DMS53 (cell line): Measurements from ENCODE around the gene VWA5A.

Experiments used
- DNase-seq: peaks from one replicate; lab custom pipeline; 2025; lab: John Stamatoyannopoulos, UW

The VWA5A gene, protein sequence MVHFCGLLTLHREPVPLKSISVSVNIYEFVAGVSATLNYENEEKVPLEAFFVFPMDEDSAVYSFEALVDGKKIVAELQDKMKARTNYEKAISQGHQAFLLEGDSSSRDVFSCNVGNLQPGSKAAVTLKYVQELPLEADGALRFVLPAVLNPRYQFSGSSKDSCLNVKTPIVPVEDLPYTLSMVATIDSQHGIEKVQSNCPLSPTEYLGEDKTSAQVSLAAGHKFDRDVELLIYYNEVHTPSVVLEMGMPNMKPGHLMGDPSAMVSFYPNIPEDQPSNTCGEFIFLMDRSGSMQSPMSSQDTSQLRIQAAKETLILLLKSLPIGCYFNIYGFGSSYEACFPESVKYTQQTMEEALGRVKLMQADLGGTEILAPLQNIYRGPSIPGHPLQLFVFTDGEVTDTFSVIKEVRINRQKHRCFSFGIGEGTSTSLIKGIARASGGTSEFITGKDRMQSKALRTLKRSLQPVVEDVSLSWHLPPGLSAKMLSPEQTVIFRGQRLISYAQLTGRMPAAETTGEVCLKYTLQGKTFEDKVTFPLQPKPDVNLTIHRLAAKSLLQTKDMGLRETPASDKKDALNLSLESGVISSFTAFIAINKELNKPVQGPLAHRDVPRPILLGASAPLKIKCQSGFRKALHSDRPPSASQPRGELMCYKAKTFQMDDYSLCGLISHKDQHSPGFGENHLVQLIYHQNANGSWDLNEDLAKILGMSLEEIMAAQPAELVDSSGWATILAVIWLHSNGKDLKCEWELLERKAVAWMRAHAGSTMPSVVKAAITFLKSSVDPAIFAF

DNA sequence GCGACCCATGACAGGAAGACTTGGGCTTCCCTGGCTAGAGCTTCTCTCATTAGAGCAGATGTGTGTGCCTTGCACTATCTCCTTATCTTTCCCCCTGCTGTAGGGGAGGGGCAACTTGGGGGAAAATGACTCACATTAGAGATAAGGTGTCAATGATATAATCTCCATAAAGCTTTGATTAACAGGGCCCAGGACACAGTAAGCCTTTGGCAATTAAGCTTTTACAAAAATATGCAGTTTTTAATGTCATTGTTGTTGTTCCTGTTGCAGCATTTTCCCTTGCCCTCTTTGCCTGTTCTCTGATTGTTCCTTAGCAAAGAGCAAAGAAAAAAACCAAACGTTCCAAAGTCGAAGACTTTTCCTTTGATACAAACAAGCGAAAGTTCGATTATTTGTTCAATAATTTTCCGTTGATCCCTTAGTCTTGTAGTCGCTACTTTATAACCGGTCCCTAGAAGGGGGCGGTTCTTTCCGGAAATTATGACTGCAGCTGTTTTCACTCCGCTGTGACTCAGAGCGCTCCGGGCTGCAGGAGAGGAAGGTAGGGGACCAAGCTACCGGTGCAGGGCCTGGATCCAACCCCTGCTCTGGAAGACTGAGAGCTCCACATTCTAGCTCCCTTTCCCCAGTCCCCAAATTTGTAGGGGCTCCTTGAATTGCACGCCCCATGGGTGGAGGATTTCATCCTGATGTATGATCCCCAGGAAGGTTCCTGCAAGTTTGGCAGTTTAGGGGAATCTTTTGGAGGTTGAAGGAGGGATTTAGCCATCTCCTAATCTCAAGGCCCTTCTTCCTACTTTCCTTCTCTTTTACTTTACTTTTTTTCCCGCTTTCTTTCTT lies at the start of gene VWA5A:
VWA5A (plus strand) TSS at position 509 of the 840 bp plus-strand sequence. CDS start 2,062 bp downstream, outside the sequence.
- peak; percentile 96 for DNase-seq

DNA sequence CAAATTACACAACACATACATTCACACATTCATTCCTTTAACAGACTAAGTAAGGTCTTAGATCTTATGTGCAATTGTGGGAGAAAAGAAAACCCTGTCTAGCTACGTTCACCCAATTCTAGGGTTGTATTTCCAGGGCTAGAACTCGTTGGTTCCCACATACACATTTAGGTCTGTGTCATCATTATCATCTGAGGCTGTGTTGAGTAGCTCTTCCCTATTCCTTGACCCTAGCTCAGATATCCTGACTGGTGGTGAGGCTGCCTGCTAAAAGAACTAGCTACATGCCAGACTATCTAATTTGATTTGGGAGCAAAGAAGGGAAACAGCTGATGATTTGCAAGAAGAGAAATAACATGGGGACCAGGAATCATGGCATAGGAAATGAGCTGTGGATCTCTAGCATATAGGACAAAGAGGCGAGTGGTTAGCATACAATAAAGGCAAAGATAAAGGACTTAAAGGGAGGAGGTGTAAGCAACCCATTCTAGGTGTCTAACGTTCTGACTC lies 46.6 kb upstream of the VWA5A start:
- DNase-seq, result no peak

DNA sequence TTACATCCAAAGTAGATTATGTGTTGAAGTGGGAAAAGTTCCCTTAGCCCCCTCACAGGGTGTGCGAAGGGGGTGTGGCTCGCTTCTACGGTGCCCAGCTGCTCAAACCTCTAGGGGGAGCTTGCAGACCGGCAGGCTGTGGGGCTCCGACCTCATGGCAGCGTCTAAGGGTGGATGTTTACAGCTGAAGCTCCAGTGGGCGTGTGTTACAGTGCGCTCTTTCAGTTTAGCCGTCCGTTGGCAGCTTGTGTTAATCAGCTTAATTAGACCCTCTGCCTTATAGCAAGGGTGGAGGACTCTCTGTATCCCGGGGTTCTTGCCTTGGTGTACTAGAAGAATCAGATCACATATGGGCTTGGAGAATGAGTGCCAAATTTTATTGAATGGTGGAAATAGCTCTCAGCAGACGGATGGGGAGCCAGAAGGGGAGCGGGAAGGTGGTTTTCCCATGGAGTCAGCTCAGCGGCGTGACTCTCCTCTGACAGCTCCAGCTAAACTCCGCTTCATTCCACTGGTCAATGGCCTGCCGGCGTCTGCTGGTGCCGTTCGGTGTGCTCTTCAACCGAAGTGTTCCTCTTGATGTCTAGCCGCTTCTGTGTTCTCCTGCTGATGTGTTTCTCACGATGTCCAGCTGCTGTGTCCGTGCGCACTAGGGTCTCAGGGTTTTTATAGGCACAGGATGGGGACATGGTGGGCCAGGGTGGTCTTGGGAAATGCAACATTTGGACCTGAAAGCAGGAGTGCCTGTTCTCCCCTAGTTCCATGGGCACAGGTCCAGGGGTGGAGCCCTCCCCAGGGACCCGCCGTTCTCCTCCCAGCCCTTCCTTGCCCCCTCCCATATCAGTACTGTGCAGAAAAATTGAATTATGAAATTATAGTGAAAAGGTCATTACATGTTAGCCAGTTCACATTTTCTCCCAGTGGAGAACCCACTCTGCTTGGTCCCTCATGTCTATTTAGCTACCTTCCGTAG lies 45.5 kb upstream of the VWA5A start:
- peak; percentile 87 for DNase-seq

GRCh38 chr11:124070915-124071622 lies 44.2 kb upstream of the VWA5A start:
- DNase-seq, result peak; percentile 80

GRCh38 chr11:124071623-124071948 lies 43.7 kb upstream of the VWA5A start:
- DNase-seq, result peak; percentile 80

GRCh38 chr11:124072147-124072546 lies 43.1 kb upstream of the VWA5A start:
- peak; percentile 42 for DNase-seq

GRCh38 chr11:124074554-124074953 lies 40.7 kb upstream of the VWA5A start:
- no peak for DNase-seq

DNA sequence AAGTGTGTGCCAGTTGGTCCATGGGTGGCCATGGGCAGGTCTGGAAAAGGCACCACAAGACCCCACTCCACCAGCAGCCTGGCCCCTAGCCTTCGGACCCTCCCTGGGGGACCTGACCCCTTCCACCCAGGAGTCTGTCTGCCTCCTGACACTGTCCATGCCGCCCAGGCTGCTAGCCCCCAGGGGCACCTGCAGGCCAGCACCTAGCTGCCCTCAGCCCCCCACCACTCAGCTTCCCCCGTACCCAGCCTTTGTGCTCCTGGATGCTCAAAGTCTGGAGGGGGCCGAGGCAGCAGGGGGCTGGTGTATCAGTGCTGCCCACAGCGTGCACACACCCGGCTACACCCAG lies 39.8 kb upstream of the VWA5A start:
- no peak for DNase-seq

DNA sequence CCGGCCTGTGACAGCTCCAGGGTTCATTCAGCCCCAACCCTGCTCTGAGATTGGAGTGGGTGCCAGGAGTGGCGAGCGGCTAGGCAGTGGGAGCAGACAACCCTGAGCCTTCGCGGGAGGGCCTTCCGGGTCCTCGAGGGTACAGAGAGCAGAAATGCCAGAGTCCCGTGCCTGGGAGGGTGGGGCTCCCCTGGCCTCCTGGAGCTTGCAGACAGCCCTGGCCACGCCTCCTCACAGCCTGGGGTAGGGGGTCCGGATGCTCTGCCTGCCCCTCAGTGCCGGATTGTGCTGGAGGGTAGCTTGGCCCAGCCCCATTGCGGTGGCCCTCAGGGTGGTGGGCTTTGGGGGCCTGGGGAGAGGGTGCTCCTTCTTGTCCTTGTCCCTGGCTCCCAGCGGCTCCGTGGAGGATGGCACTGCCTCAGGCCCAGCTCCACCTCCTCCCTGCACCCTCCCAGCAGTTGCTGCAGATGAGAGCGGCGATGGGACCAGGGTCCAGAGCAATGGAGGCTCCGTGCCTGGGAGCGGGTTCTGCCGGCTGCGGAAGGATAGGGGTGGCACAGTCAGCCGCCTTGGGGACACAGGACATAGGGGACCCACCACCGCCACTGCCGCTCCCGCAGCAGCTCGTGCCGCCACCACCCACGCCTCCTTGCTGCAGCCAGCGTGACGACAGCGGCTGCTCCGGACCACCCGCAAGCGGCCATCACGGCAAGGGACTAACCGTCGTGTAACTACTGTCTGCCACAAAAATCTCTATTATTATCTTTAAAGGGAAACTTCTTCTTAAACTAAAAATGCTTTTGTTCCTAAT lies 39.2 kb upstream of the VWA5A start:
- DNase-seq, result peak; percentile 53

DNA sequence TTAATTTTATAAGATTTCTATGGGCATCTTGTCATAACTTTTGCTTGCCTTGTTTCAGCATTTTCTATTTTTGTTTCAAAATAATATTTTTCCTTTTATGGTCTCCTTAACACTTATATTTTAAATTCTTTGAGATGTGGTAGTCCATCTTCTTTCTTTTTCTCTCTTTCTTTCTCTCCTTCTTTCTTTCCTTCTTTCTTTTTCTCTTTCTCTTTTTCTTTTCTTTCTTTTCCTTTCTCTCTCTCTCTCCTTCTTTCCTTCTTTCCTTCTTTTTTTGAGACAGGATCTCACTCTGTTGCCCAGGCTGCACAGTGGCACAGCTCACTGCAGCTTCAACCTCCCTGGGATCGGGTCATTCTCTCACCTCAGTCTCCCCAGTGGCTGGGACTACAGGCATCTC lies 38.0 kb upstream of the VWA5A start:
- no peak for DNase-seq

DNA sequence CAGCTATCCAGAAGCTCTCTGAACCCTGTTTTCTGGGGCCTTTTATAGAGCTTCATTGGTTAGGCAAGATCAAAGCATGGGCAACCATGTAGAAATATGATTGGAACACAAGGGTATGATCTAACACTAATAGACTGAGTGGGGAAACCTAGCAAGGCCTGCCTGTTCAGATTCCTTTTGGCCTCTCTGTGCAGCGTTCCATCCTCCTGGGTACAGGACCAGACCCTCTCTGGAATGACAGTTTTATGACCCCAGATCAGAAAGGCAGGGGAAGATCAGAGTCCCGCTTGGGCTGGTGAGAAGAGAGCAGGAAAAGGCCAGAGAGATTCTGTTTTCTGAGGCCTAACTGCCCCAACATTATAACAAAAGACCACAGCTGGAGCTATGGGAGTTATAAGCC lies 36.7 kb upstream of the VWA5A start:
- DNase-seq, result no peak

- DNase-seq, result no peak
Measured at GRCh38 chr11:124079631-124080326, 35.5 kb upstream of the VWA5A start.

GRCh38 chr11:124080327-124081001 lies 34.8 kb upstream of the VWA5A start:
- DNase-seq, result peak; percentile 45

- no peak for DNase-seq
Measured at GRCh38 chr11:124081483-124081882, 33.8 kb upstream of the VWA5A start.

DNA sequence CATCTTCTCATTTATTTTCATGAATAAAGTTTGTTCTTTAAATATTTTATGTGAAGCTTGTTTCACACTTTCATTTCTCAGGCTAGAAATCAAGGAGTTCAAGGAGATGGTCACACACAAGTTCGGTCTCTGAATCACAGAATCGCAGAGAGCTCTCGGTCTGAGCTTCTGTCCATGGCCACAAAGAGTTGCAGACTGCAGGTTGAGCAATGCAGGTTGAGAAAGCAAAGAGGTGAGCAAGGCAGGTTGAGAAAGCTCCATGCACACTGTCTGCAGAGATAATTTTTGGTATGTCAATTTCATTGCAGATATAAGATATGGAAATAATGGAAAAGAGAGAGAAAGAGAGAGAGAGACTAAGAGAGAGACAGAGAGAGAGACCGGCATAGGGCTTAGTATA lies 32.9 kb upstream of the VWA5A start:
- DNase-seq, result no peak

- no peak for DNase-seq
Measured at GRCh38 chr11:124085583-124085982, 29.7 kb upstream of the VWA5A start.

GRCh38 chr11:124085997-124086846 lies 29.0 kb upstream of the VWA5A start:
- peak; percentile 58 for DNase-seq
